Esophagus (tissue), 2 donors: ENCODE measurements around the gene TNFAIP3. TPM values are rescaled to one million over a fixed set of nuclear protein-coding genes. Genes with fewer than 3 reads are reported as not detected.

Source experiments
- H3K27ac ChIP-seq, 2 donors: one replicate each; pipeline ENCODE4 v1.5.1; 2013; ENCODE audit warnings: low read depth in 2 of 2, mild to moderate bottlenecking in 2 of 2, inconsistent platforms in 1 of 2, low read length in 1 of 2, moderate library complexity in 1 of 2
- H3K27me3 ChIP-seq, 2 donors: one replicate each; pipeline ENCODE4 v1.6.1; 2013; ENCODE audit warnings: low read length in 2 of 2, control low read depth in 1 of 2, mild to moderate bottlenecking in 1 of 2; ENCODE audit not compliant: insufficient read depth in 2 of 2, control insufficient read depth in 1 of 2
- H3K36me3 ChIP-seq, 2 donors: one replicate each; pipeline ENCODE4 v1.6.1; 2013; ENCODE audit warnings: low read length in 1 of 2; ENCODE audit not compliant: control insufficient read depth in 2 of 2, insufficient read depth in 2 of 2
- H3K4me1 ChIP-seq, 2 donors: one replicate each; pipeline ENCODE4 v1.6.1; 2013; ENCODE audit warnings: low read length in 1 of 2; ENCODE audit not compliant: control insufficient read depth in 2 of 2, insufficient read depth in 2 of 2
- H3K4me3 ChIP-seq, 2 donors: one replicate each; pipeline ENCODE4 v1.5.1; 2013; ENCODE audit warnings: low read length in 2 of 2, mild to moderate bottlenecking in 2 of 2, low read depth in 1 of 2, moderate library complexity in 1 of 2
- H3K9me3 ChIP-seq, 2 donors: one replicate each; pipeline ENCODE4 v1.6.1; 2013; ENCODE audit warnings: mild to moderate bottlenecking in 2 of 2, low read depth in 1 of 2, low read length in 1 of 2, moderate library complexity in 1 of 2; ENCODE audit not compliant: control insufficient read depth in 2 of 2, insufficient read depth in 1 of 2
- WGBS, 2 donors: extraction: QIAGEN DNeasy Blood & Tissue Kit; methylation state at CpG; one replicate each; pipeline ENCODE4 v1.1.7; 2013; 5-methylcytosine and 5-hydroxymethylcytosine counted together
- polyA plus RNA-seq, 2 donors: library from polyadenylated mRNA; stranded (reverse); fragments of 200-250 nt; gene quantifications; one replicate each; pipeline ENCODE4 v1.2.3, GENCODE V29; 2013
- donor health status: healthy with polysubstance abuse.
- donor health status: Bipolar disorder and iron deficiency.

The TNFAIP3 gene
- polyA plus RNA-seq, 2 donors, result 5.6 to 10.7 TPM

DNA sequence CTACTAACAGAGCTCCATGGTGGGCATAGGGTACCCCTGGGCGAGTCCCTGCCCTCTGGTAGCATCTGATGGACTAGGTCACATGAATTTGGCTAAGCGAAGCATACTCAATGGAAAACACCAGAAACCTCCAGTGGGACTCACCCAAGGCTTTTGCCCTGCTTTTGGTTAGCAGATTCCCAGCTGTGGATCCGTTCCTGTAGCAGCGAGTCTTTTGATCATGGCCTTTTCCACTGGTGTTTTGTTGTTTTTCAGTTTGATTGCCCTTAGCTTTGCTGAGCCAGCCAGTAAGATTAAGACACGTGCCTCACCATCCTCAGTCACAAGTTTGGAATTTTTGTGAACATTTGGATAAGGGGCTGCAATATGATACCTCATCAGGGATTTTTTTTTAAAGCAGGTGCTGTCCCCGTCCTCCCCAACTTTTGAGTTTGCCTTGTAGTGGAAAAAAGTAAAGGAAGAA lies 8.0 kb downstream of the TNFAIP3 start:
- Histone ChIP-seq H3K27me3 (no peaks in the 10 kb centered on the region), H3K4me3 (no peak overlapping the region), H3K36me3 (peaks cover 8 to 25% of the 10 kb centered on the region in 2 donors), H3K27ac (peak overlapping the region in 1 of 2 donors; percentile 24), H3K9me3 (no peaks in the 10 kb centered on the region), H3K4me1 (peaks cover 0 to 3% of the 10 kb centered on the region in 2 donors)
- WGBS, 2 donors, result 92 to 93% methylated on average over 6 of the region's 6 CpGs

DNA sequence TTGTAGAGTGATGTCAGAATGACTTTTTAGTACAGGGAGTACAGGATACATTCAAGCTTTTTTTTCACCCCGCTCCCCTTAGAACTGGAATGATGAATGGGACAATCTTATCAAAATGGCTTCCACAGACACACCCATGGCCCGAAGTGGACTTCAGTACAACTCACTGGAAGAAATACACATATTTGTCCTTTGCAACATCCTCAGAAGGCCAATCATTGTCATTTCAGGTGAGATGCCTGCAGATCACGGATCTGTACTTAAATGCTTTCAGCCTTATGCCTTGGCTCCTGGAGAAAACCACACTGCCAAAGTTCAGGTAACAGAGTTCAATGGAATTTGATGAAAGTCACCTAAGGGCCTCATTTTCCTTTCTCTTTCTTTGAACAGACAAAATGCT lies 8.5 kb downstream of the TNFAIP3 start:
- Histone ChIP-seq H3K27me3 (no peaks in the 10 kb centered on the region), H3K4me3 (no peak overlapping the region), H3K9me3 (no peaks in the 10 kb centered on the region), H3K4me1 (peaks cover 0 to 3% of the 10 kb centered on the region in 2 donors), H3K27ac (no peak overlapping the region), H3K36me3 (peaks cover 9 to 28% of the 10 kb centered on the region in 2 donors)
- 83 to 86% methylated on average over 3 of the region's 3 CpGs for WGBS, 2 donors

DNA sequence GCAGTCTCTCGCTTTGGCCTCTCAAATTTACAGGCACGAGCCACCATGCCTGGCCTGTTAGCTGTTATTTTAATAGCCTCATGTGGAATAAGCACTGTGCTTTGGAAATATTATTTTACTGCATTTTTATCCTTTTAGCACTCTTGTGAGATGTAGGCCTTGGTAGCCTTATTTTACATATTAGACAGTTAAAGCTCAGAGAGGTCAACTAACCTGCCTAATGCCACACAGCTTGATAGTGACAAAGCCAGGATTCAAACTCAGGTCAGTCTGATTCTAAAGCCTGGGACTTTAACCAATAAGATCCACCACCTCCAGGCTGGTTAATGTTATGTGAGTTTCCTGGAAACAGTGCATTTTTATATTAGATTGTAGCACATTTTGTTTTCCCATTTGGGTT lies 9.5 kb downstream of the TNFAIP3 start:
- Histone ChIP-seq H3K4me3 (no peak overlapping the region), H3K4me1 (peaks cover 0 to 3% of the 10 kb centered on the region in 2 donors), H3K27ac (no peak overlapping the region), H3K36me3 (peaks cover 17 to 37% of the 10 kb centered on the region in 2 donors), H3K9me3 (no peaks in the 10 kb centered on the region), H3K27me3 (no peaks in the 10 kb centered on the region)
- WGBS, 2 donors, result 93 to 96% methylated on average over 2 of the region's 2 CpGs

DNA sequence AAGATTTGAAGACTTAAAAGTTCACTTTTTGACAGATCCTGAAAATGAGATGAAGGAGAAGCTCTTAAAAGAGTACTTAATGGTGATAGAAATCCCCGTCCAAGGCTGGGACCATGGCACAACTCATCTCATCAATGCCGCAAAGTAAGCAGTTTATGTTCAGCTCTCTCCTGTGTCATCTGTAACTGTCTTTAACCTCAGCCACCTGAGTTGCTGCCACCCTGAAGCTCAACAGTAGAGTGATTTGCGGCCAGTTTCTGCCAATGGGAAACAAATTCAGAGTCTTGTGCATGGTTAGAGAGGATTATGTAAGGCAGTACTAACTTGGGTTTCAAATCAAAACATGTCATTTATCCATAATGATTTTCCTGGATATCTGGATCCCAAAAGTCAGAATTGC lies 10.1 kb downstream of the TNFAIP3 start:
- H3K36me3 ChIP-seq, result peaks cover 19 to 39% of the 10 kb centered on the region in 2 donors
- no peak overlapping the region for H3K27ac ChIP-seq
- no peaks in the 10 kb centered on the region for H3K9me3 ChIP-seq
- H3K4me1 ChIP-seq, result peaks cover 0 to 3% of the 10 kb centered on the region in 2 donors
- WGBS, 2 donors, result 91 to 96% methylated on average over 3 of the region's 3 CpGs
- H3K27me3 ChIP-seq, result no peaks in the 10 kb centered on the region
- no peak overlapping the region for H3K4me3 ChIP-seq

DNA sequence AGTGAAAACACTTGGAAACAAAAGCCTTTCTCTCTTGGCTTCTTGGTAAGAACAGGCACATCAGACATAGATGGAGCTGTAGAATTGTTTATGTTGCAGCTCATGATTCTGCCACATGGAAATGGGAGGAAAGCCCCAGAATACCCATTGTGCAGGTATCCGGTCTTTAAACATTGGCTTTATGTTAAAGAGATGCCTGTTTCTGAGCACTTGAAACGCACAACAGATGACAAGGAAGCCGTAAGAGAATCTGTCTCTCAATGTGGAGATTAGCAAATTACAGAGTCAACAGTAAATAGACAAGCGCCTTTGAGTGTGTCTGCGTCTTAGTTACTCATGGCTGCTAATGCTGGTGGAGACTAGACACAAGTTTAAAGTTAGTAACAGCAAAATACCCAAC lies 10.5 kb downstream of the TNFAIP3 start:
- no peak overlapping the region for H3K4me3 ChIP-seq
- no peaks in the 10 kb centered on the region for H3K27me3 ChIP-seq
- H3K36me3 ChIP-seq, result peaks cover 19 to 41% of the 10 kb centered on the region in 2 donors
- WGBS, 2 donors, result 95 to 97% methylated on average over 5 of the region's 5 CpGs
- peaks cover 0 to 3% of the 10 kb centered on the region in 2 donors for H3K4me1 ChIP-seq
- H3K27ac ChIP-seq, result no peak overlapping the region
- no peaks in the 10 kb centered on the region for H3K9me3 ChIP-seq

DNA sequence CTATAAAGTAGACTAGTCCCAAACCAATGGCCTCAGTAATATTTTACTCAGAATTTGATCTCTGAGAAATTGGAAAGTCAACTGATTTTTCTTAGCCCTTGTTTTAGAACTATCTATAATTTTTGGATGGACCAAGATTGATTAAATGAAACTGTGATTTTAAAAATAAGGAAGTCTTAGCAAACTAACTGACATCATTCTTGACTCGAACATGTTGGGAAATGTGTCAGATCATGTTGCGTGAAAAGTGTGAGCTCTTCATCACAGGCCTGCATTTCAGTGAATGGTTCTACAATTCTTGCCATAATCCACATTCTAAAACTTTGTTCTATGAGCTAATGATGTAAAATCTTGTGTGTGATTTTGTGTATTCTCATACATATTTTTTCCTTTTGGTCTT lies 11.0 kb downstream of the TNFAIP3 start:
- Histone ChIP-seq H3K4me1 (peaks cover 0 to 3% of the 10 kb centered on the region in 2 donors), H3K27ac (no peak overlapping the region), H3K36me3 (peaks cover 19 to 41% of the 10 kb centered on the region in 2 donors), H3K27me3 (no peaks in the 10 kb centered on the region), H3K9me3 (no peaks in the 10 kb centered on the region), H3K4me3 (no peak overlapping the region)
- WGBS, 2 donors, result 74 to 81% methylated on average over 2 of the region's 2 CpGs

DNA sequence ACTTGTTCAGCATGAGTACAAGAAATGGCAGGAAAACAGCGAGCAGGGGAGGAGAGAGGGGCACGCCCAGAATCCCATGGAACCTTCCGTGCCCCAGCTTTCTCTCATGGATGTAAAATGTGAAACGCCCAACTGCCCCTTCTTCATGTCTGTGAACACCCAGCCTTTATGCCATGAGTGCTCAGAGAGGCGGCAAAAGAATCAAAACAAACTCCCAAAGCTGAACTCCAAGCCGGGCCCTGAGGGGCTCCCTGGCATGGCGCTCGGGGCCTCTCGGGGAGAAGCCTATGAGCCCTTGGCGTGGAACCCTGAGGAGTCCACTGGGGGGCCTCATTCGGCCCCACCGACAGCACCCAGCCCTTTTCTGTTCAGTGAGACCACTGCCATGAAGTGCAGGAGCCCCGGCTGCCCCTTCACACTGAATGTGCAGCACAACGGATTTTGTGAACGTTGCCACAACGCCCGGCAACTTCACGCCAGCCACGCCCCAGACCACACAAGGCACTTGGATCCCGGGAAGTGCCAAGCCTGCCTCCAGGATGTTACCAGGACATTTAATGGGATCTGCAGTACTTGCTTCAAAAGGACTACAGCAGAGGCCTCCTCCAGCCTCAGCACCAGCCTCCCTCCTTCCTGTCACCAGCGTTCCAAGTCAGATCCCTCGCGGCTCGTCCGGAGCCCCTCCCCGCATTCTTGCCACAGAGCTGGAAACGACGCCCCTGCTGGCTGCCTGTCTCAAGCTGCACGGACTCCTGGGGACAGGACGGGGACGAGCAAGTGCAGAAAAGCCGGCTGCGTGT lies 11.6 kb downstream of the TNFAIP3 start:
- H3K36me3 ChIP-seq, result peaks cover 19 to 41% of the 10 kb centered on the region in 2 donors
- H3K27me3 ChIP-seq, result no peaks in the 10 kb centered on the region
- no peaks in the 10 kb centered on the region for H3K9me3 ChIP-seq
- H3K4me1 ChIP-seq, result peaks cover 0 to 3% of the 10 kb centered on the region in 2 donors
- H3K4me3 ChIP-seq, result no peak overlapping the region
- 71 to 78% methylated on average over 33 of the region's 33 CpGs for WGBS, 2 donors
- H3K27ac ChIP-seq, result no peak overlapping the region

DNA sequence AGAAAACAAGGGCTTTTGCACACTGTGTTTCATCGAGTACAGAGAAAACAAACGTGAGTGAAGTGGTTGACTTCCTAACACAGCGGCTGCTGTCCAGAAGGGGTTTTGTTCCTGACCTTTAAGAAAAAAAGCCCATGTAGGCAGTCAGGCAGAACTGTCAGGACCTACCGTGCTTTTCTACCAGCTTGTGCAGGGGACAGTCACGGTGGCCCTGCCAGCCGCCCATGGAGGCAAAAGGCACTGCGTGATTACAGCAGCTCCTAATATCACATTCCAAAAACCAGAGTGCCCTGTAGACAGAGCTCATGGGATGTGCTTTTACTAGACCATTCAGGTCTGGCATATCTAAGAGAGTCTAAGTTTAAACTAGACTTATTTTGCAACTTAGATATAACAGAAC lies 12.2 kb downstream of the TNFAIP3 start:
- Histone ChIP-seq H3K9me3 (no peaks in the 10 kb centered on the region), H3K36me3 (peaks cover 19 to 41% of the 10 kb centered on the region in 2 donors), H3K27me3 (no peaks in the 10 kb centered on the region), H3K27ac (peak overlapping the region in 1 of 2 donors; percentile 38), H3K4me1 (peaks cover 0 to under 1% of the 10 kb centered on the region in 2 donors), H3K4me3 (no peak overlapping the region)
- WGBS, 2 donors, result 78 to 84% methylated on average over 7 of the region's 7 CpGs

DNA sequence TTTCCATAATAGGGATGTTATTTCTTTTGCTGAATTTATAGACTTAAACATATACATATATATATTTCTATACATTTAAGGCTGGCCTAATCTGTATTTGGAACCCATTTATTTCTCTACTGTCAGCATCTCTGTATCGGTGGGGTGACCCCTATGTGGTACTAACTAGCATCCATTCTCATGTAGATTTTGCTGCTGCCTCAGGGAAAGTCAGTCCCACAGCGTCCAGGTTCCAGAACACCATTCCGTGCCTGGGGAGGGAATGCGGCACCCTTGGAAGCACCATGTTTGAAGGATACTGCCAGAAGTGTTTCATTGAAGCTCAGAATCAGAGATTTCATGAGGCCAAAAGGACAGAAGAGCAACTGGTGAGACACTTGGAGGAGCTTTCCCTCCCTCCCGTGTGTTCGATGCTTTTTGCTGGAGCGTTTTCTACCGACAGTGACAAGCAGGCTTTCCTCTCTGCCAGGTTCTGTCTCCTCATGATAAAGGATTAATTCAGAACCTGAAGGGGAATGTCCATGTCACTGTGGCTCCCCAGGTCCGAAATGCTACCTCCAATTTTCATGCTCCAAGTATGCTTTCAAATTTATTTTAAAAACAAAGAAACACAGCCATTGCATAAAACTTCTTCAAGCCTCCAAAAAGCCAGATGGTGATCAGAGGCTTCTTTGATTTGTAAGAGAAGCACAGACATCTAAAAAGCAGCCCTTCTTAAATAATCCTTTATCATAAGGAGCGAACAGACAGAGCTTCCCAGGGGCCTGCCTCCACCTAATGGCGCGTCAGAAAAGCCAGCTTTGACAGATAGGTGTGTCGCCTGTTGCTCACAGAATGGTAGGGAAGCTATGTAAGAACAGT lies 13.1 kb downstream of the TNFAIP3 start:
- H3K4me3 ChIP-seq, result no peak overlapping the region
- H3K36me3 ChIP-seq, result peaks cover 19 to 36% of the 10 kb centered on the region in 2 donors
- no peaks in the 10 kb centered on the region for H3K27me3 ChIP-seq
- 88 to 94% methylated on average over 13 of the region's 13 CpGs for WGBS, 2 donors
- no peaks in the 10 kb centered on the region for H3K4me1 ChIP-seq
- H3K9me3 ChIP-seq, result no peaks in the 10 kb centered on the region
- no peak overlapping the region for H3K27ac ChIP-seq
